Stomach (tissue), 4 donors: Measurements from ENCODE around the gene TMEM176A.

Experiments
- EP300 ChIP-seq: sonication (generic); formaldehyde crosslinking; IDR thresholded peaks from one replicate; pipeline ENCODE4 v1.6.1; 2017; ENCODE audit warnings: antibody characterized with exemption
- POLR2A ChIP-seq, 4 donors: fragments of 450-650 bp; IDR thresholded peaks; one replicate each; pipeline ENCODE4 v1.6.1; 2016; ENCODE audit warnings: antibody characterized with exemption in 4 of 4, control low read depth in 2 of 4, mild to moderate bottlenecking in 1 of 4, moderate library complexity in 1 of 4
- POLR2AphosphoS5 ChIP-seq, 3 donors: sonication (generic); formaldehyde crosslinking; IDR thresholded peaks; one replicate each; pipeline ENCODE4 v1.6.1; 2016; ENCODE audit warnings: antibody characterized with exemption in 3 of 3
- TF ChIP-seq, protein P1 (sequence below), 7 experiments: fragments of 450-650 bp in 4 of 7; fragments of 200-600 bp in 3 of 7; sonication (generic) in 3 of 7; IDR thresholded peaks; one replicate each; pipeline ENCODE4 v1.5.1; 2016 to 2019; ENCODE audit warnings: antibody characterized with exemption in 7 of 7, control low read depth in 2 of 7, mild to moderate bottlenecking in 1 of 7

DNA sequence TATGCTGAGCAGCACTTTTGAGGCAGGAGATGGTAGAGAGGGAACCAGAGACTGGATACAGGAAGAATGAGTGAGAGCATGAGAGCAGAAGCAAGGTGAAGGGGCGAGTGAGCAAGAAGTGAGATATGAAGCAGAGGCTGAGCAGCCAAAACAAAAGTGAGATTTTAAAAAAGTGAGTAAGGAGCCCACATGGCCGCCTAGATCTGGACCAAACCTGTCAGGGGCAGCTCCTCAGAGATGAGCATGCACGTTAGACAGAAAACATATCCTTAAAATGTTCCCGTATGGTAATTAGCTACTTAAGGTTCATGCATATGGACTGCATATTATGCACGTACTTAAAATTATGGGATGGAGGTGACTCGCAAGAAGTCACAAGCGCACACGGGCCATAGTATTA is 22.5 kb downstream of the TMEM176A start:
- TF ChIP-seq POLR2A (IDR thresholded peaks at IDR 0.05) = no peak
- TF ChIP-seq, protein P1, sequence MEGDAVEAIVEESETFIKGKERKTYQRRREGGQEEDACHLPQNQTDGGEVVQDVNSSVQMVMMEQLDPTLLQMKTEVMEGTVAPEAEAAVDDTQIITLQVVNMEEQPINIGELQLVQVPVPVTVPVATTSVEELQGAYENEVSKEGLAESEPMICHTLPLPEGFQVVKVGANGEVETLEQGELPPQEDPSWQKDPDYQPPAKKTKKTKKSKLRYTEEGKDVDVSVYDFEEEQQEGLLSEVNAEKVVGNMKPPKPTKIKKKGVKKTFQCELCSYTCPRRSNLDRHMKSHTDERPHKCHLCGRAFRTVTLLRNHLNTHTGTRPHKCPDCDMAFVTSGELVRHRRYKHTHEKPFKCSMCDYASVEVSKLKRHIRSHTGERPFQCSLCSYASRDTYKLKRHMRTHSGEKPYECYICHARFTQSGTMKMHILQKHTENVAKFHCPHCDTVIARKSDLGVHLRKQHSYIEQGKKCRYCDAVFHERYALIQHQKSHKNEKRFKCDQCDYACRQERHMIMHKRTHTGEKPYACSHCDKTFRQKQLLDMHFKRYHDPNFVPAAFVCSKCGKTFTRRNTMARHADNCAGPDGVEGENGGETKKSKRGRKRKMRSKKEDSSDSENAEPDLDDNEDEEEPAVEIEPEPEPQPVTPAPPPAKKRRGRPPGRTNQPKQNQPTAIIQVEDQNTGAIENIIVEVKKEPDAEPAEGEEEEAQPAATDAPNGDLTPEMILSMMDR (IDR thresholded peaks at IDR 0.05) = no peak
- TF ChIP-seq EP300 = no peak
- TF ChIP-seq POLR2AphosphoS5 (IDR thresholded peaks at IDR 0.05) = no peak
